K562 (cell line): ENCODE data around the gene DNAJC11. TPM values are rescaled to one million over a fixed set of nuclear protein-coding genes. Genes with fewer than 3 reads are reported as not detected.

ENCODE experiments used
- ATAC-seq: fragments of 200-7000 bp; cut with Tn5 transposase; 3 replicates; pipeline ENCODE4 v1.9.1; 2020; ENCODE audit warnings: moderate library complexity
- BruUV-seq: library from RNA; stranded (reverse); fragments of 400-500 nt; replicated peaks from 2 replicates; lab custom pipeline; 2021; lab: Mats Ljungman, UMichigan
- CTCF ChIA-PET: fragments of 300-600 bp; formaldehyde crosslinking; extraction: SDS; loops from one replicate; lab custom pipeline; 2021; ENCODE audit warnings: low intra/inter-chr PET ratio; lab: Yijun Ruan, JAX
- POLR2A ChIA-PET: fragments of 300-600, 350-650 bp; sonication (Branson Sonifier 250); formaldehyde crosslinking; extraction: SDS; loops from one replicate; lab custom pipeline; 2021; ENCODE audit warnings: antibody characterized with exemption, inconsistent platforms; lab: Yijun Ruan, JAX
- DNase-seq, 4 experiments: peaks; one replicate each; pipeline versions ENCODE4 v3.0.0 to v3.0.0-alpha.2; 2011 to 2018; ENCODE audit warnings: low spot score in 3 of 4, mixed read lengths in 3 of 4; ENCODE audit errors: extremely low read depth in 1 of 4
- FAIRE-seq: peaks from 2 replicates; lab custom pipeline; 2011; peaks lifted over from hg19 to GRCh38; lab: Jason Lieb, UNC
- H2AFZ ChIP-seq: 2 replicates; pipeline ENCODE4 v1.6.0; 2011; ENCODE audit warnings: low read depth, low read length, control low read depth, inconsistent platforms
- H3K27ac ChIP-seq: fragments of 200-600 bp; 3 replicates; pipeline ENCODE4 v1.8.0; 2011; ENCODE audit warnings: low read depth, mild to moderate bottlenecking, control low read depth, inconsistent platforms, low read length, moderate library complexity, mixed read lengths; ENCODE audit errors: extremely low read depth
- H3K27me3 ChIP-seq, 2 experiments: fragments of 300-600 bp in 1 of 2; 2 replicates in 1 of 2; 3 replicates in 1 of 2; pipeline versions ENCODE4 v1.6.0 to v1.8.0; 2011; ENCODE audit warnings: inconsistent platforms in 2 of 2, low read length in 2 of 2, mild to moderate bottlenecking in 1 of 2, mixed read lengths in 1 of 2, moderate library complexity in 1 of 2; ENCODE audit not compliant: control insufficient read depth in 2 of 2, insufficient read depth in 2 of 2
- H3K36me3 ChIP-seq: fragments of 300-600 bp; 3 replicates; pipeline ENCODE4 v1.8.0; 2011; ENCODE audit warnings: mild to moderate bottlenecking, low read length, inconsistent platforms; ENCODE audit not compliant: control insufficient read depth, insufficient read depth
- H3K4me1 ChIP-seq, 2 experiments: fragments of 200-600 bp in 1 of 2; replicated peaks in 1 of 2; 2 replicates in 1 of 2; 3 replicates in 1 of 2; pipeline versions ENCODE4 v1.5.1 to v1.8.0; 2011; ENCODE audit warnings: inconsistent platforms in 2 of 2, low read length in 2 of 2, mild to moderate bottlenecking in 1 of 2, mixed read lengths in 1 of 2, moderate library complexity in 1 of 2; ENCODE audit not compliant: control insufficient read depth in 2 of 2, insufficient read depth in 2 of 2
- H3K4me2 ChIP-seq: 2 replicates; pipeline ENCODE4 v1.6.1; 2011; ENCODE audit warnings: low read length, control low read depth, inconsistent platforms, mixed read lengths; ENCODE audit not compliant: insufficient read depth
- H3K4me3 ChIP-seq: fragments of 200-600 bp; sonication (generic), shearing (Covaris generic); 2 replicates; pipeline ENCODE4 v1.5.1; 2016; ENCODE audit warnings: control low read depth, inconsistent platforms
- H3K79me2 ChIP-seq: fragments of 200-600 bp; 3 replicates; pipeline ENCODE4 v1.8.0; 2011; ENCODE audit warnings: low read length, inconsistent platforms; ENCODE audit not compliant: control insufficient read depth, insufficient read depth
- H3K9ac ChIP-seq, 2 experiments: 2 replicates each; pipeline versions ENCODE4 v1.6.0 to v1.6.1; 2011; ENCODE audit warnings: low read depth in 2 of 2, low read length in 2 of 2, control low read depth in 1 of 2, inconsistent platforms in 1 of 2, mild to moderate bottlenecking in 1 of 2, mixed read lengths in 1 of 2; ENCODE audit not compliant: insufficient read depth in 1 of 2
- H3K9me1 ChIP-seq: one replicate; pipeline ENCODE4 v1.6.0; 2011; ENCODE audit warnings: inconsistent platforms, mild to moderate bottlenecking, low read length, moderate library complexity; ENCODE audit not compliant: control insufficient read depth, insufficient read depth
- H3K9me3 ChIP-seq: replicated peaks from 2 replicates; pipeline ENCODE4 v1.5.1; 2011; ENCODE audit warnings: low read depth, low read length, inconsistent platforms; ENCODE audit not compliant: control insufficient read depth, insufficient read depth
- H4K20me1 ChIP-seq: replicated peaks from 2 replicates; pipeline ENCODE4 v1.6.1; 2011; ENCODE audit warnings: low read length, inconsistent platforms, mixed read lengths; ENCODE audit not compliant: control insufficient read depth, insufficient read depth
- CHD7 ChIP-seq: fragments of 200-600 bp; sonication (generic); IDR thresholded peaks from one replicate; pipeline ENCODE4 v1.6.1; 2012; ENCODE audit warnings: mild to moderate bottlenecking, low read depth, low read length, inconsistent platforms
- CXXC5 ChIP-seq: fragments of 250-450 bp; sonication (Bioruptor Pico); IDR thresholded peaks from 2 replicates; pipeline ENCODE4 v1.8.0; 2022; ENCODE audit warnings: inconsistent platforms, mild to moderate bottlenecking, moderate library complexity
- FOXA3 ChIP-seq, 2 experiments: fragments of 450-650 bp in 1 of 2; sonication (generic) in 1 of 2; formaldehyde crosslinking; IDR thresholded peaks in 1 of 2; conservative IDR thresholded peaks in 1 of 2; 2 replicates each; pipeline versions ENCODE4 v1.4.0 to v1.8.0; 2020 to 2022; ENCODE audit warnings: mild to moderate bottlenecking in 2 of 2, missing genetic modification reagents in 1 of 2
- RBM17 ChIP-seq: fragments of 200-400 bp; formaldehyde crosslinking; IDR thresholded peaks from 2 replicates; pipeline ENCODE4 v1.6.1; 2017; ENCODE audit warnings: low read depth, mild to moderate bottlenecking, low read length, borderline replicate concordance
- XRCC3 ChIP-seq: fragments of 450-650 bp; IDR thresholded peaks from 2 replicates; pipeline ENCODE4 v1.6.1; 2017; ENCODE audit warnings: mild to moderate bottlenecking, moderate library complexity
- WGBS: fragments of 100-300 bp; shearing (Covaris generic); methylation state at CpG from one replicate; pipeline ENCODE4 v1.1.6; 2016; ENCODE audit warnings: low coverage, mixed read lengths; ENCODE audit not compliant: insufficient coverage; ENCODE audit errors: missing lambda C conversion rate; 5-methylcytosine and 5-hydroxymethylcytosine counted together
- in situ Hi-C: fragments of 300-500 bp; cut with MboI; formaldehyde crosslinking; loops from 4 replicates; pipeline ENCODE4 v1.15.0; 2018; ENCODE audit warnings: inconsistent platforms, mixed read lengths
- intact Hi-C: fragments of 100-400 bp; cut with micrococcal nuclease; formaldehyde crosslinking; loops from 2 replicates; pipeline ENCODE4 v1.14.2; 2022
- polyA plus RNA-seq, 8 experiments: library from polyadenylated mRNA; depleted of rRNA in 4 of 8; stranded (reverse) in 5 of 8; unstranded in 3 of 8; fragments of >200 nt; fragmentation: Nextera tagmentation in 2 of 8; fragmentation: Illumina TruSeq in 1 of 8; extraction: Ambion mirVana in 2 of 8; extraction: Trizol in 1 of 8; gene quantifications; 2 replicates each; pipeline versions ENCODE4 v1.2.1 to v1.2.3, GENCODE V29; 2011 to 2014; ENCODE audit warnings: inconsistent platforms in 1 of 8, missing spikeins in 1 of 8
- total RNA-seq, 7 experiments: library from RNA; depleted of rRNA in 6 of 7; stranded (reverse); fragments of >200 nt in 6 of 7; fragmentation: Illumina TruSeq in 2 of 7; extraction: Trizol in 2 of 7; gene quantifications; 2 replicates each; pipeline versions ENCODE4 v1.2.1 to v1.2.3, GENCODE V29; 2011 to 2021; ENCODE audit warnings: low replicate concordance in 1 of 7
- TF ChIP-seq, protein P1 (sequence below): fragments of 450-650 bp; IDR thresholded peaks from 2 replicates; pipeline ENCODE4 v1.6.1; 2018; ENCODE audit warnings: mild to moderate bottlenecking, low read depth; ENCODE audit not compliant: partially characterized antibody

The DNAJC11 gene
- total and polyA plus RNA-seq, 9 of the 15 experiments (the other 6 are each of a cell fraction or from before 2014, with no cell fraction given), result 14.1 to 123 (median 76.6) TPM

DNA sequence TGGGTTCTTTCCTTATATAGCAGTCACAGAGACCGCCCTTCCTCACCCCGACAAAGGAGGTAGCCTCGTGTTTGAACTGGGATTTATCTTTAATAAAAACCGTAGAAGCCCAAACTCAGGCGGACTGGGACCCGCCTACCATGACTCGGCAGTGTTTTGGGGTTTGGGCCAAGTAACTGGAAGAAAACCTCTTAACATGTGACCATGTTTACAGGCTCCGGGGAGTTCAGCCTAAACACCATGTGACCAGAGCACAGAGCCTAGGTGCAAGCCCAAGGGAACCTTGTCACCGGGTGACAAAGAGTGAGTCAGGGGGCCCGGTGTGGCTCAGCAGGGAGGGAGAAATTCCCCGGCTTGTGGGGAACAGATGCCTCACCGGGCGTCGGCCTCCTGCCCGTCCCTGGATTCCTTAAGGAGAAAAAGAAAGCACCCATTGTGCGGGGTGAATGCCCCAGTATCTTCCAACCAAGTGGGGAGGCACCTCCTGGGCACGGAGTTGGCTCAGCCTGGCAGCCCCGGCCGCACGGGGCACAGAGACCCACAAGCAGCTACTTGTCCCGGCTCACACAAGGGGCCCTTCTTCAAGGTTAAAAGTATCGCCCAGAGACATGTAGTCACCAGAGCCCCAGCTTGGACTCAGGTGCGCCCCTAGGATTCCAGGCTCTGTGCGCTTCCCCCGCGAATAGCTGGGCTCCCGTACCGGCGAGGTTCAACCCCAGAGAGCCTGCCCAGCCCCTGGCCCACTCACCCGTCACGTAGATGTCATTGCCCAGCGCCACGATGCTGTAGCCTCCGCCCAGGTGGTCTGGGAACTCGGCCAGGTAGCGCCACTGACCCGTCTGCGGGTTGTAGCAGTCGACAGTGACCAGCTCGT, 100.3 kb downstream of the DNAJC11 start:
- in situ Hi-C loops, result no loop called here
- DNase-seq (peak; percentile 66 to 97 (median 78)), FAIRE-seq (peak; percentile 99), ATAC-seq (peak; percentile 70)
- H2AFZ ChIP-seq, result peak overlapping the region; percentile 83
- peaks cover 43% of the 10 kb centered on the region for H3K36me3 ChIP-seq
- WGBS, result under 1% methylated on average over 40 of the region's 40 CpGs
- no TSS peak for BruUV-seq
- H4K20me1 ChIP-seq, result peaks cover 48% of the 10 kb centered on the region
- intact Hi-C loops, result loop anchor here (1.0 to 2.0 kb wide), 3 partner anchors 12 to 47 kb away; partner anchors contain the start of genes NOL9 and PHF13
- peak overlapping the region; percentile 99 for H3K27ac ChIP-seq
- H3K4me3 ChIP-seq, result peak overlapping the region; percentile 89
- H3K9ac ChIP-seq, result peak overlapping the region; percentile 93 to 100
- peaks cover 62% of the 10 kb centered on the region for H3K79me2 ChIP-seq
- ChIA-PET POLR2A (interaction anchor here (0.6 to 10.7 kb wide), 21 partner anchors 8 to 406 kb away, joined by 3 to 221 read pairs (median 4); partner anchors contain the start of genes PHF13 and ZBTB48), CTCF (interaction anchor here (0.5 kb wide), 1 partner anchor 47 kb away, joined by 3 read pairs; the partner anchor contains the start of gene NOL9)
- peaks cover 23% of the 10 kb centered on the region for H3K9me1 ChIP-seq
- no peaks in the 10 kb centered on the region for H3K9me3 ChIP-seq
- H3K4me2 ChIP-seq, result peak overlapping the region; percentile 99
- no peaks in the 10 kb centered on the region for H3K27me3 ChIP-seq
- H3K4me1 ChIP-seq, result peaks cover 38 to 68% of the 10 kb centered on the region in 2 experiments
- peak; percentile 67 to 84 for TF ChIP-seq FOXA3 (CRISPR knock-in tag; conservative IDR thresholded peaks at IDR 0.05 in 1 of 2, IDR thresholded peaks at IDR 0.05 in 1 of 2)
- no peak for TF ChIP-seq XRCC3
- TF ChIP-seq RBM17, result no peak
- TF ChIP-seq, protein P1, sequence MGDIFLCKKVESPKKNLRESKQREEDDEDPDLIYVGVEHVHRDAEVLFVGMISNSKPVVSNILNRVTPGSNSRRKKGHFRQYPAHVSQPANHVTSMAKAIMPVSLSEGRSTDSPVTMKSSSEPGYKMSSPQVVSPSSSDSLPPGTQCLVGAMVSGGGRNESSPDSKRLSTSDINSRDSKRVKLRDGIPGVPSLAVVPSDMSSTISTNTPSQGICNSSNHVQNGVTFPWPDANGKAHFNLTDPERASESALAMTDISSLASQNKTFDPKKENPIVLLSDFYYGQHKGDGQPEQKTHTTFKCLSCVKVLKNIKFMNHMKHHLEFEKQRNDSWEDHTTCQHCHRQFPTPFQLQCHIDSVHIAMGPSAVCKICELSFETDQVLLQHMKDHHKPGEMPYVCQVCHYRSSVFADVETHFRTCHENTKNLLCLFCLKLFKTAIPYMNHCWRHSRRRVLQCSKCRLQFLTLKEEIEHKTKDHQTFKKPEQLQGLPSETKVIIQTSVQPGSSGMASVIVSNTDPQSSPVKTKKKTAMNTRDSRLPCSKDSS, result no peak
- peak; percentile 39 for TF ChIP-seq CXXC5 (CRISPR knock-in tag)
- TF ChIP-seq CHD7, result no peak
